GM21381 (cell line): Measurements from ENCODE around the gene PCDHB6.
"Not testable (repeated sequence)": the region's sequence is repeated elsewhere in the genome, so short reads cannot be mapped to it uniquely, and the experiment has no call there.

Source experiments
- ATAC-seq: cut with Tn5 transposase; IDR thresholded peaks from one replicate; pipeline ENCODE4 v1.9.1; 2021; ENCODE audit warnings: mild to moderate bottlenecking, moderate library complexity; ENCODE audit not compliant: unreplicated experiment

PCDHB6 gene

GRCh38 chr5:141149812-141150211 is at the start of gene PCDHB6:
PCDHB6 (plus strand) TSS chr5:141150057; CDS start chr5:141150258, 201 bp downstream.
- no peak for ATAC-seq

- no peak for ATAC-seq
Observed at GRCh38 chr5:141100243-141100805, 49.5 kb upstream of the PCDHB6 start, which contains the start of gene PCDHB3. PCDHB3 (plus strand) TSS chr5:141100473; CDS start chr5:141100650, 177 bp downstream.

DNA sequence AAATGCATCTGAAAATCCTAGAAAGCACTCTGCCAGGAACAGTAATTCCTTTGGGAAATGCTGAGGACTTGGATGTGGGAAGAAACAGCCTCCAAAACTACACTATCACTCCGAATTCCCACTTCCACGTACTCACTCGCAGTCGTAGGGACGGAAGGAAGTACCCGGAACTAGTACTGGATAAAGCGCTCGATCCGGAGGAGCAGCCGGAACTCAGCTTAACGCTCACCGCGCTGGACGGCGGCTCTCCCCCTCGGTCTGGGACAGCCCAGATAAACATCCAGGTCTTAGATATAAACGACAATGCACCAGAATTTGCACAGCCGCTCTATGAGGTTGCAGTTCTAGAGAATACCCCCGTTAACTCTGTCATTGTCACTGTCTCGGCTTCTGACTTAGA is 48.8 kb upstream of the PCDHB6 start:
- no peak for ATAC-seq

DNA sequence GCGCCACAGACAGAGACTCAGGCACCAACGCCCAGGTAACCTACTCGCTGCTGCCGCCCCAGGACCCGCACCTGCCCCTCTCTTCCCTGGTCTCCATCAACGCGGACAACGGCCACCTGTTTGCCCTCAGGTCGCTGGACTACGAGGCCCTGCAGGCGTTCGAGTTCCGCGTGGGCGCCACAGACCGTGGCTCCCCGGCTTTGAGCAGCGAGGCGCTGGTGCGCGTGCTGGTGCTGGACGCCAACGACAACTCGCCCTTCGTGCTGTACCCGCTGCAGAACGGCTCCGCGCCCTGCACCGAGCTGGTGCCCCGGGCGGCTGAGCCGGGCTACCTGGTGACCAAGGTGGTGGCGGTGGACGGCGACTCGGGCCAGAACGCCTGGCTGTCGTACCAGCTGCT is 47.8 kb upstream of the PCDHB6 start:
- ATAC-seq = not testable (repeated sequence)

- ATAC-seq = not testable (repeated sequence)
Observed at GRCh38 chr5:141102471-141102870, 47.4 kb upstream of the PCDHB6 start.

GRCh38 chr5:141105350-141105749 is 44.5 kb upstream of the PCDHB6 start:
- ATAC-seq = no peak

DNA sequence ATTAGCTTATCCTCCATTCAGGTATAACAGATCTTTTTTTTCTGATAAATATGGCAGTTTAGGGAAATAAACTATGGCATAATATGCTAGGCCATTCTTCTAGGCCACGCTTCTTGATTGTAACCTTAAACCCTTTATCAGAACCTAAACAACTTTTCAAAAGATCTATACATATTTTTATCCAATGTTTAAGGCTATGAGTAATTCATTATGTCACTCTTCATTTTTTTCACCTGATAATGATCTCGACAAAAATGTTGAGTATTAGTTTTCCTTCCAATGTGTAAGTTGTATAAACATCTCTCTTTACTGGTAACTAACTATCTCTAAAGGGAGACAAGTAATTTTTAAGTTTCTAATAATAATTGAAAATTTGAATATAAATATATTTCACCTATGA is 30.6 kb upstream of the PCDHB6 start:
- ATAC-seq = no peak

- no peak for ATAC-seq
Observed at GRCh38 chr5:141121563-141121962, 28.3 kb upstream of the PCDHB6 start, which contains the start of gene PCDHB4. PCDHB4 (plus strand) TSS chr5:141121818; CDS start chr5:141121999, 181 bp downstream.

DNA sequence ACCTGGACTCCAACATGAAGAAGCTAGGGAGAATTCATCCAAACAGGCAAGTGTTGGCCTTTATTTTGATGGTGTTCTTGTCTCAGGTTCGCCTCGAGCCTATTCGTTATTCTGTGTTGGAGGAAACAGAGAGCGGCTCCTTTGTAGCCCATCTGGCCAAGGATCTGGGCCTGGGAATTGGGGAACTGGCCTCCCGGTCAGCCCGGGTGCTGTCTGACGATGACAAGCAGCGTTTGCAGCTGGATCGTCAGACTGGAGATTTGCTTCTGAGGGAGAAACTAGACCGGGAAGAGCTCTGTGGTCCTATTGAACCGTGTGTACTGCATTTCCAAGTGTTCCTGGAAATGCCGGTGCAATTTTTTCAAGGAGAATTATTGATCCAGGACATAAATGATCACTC is 27.9 kb upstream of the PCDHB6 start:
- ATAC-seq = no peak

GRCh38 chr5:141123396-141124135 is 26.3 kb upstream of the PCDHB6 start:
- ATAC-seq = not testable (repeated sequence)

GRCh38 chr5:141127305-141127704 is 22.6 kb upstream of the PCDHB6 start:
- ATAC-seq = no peak

DNA sequence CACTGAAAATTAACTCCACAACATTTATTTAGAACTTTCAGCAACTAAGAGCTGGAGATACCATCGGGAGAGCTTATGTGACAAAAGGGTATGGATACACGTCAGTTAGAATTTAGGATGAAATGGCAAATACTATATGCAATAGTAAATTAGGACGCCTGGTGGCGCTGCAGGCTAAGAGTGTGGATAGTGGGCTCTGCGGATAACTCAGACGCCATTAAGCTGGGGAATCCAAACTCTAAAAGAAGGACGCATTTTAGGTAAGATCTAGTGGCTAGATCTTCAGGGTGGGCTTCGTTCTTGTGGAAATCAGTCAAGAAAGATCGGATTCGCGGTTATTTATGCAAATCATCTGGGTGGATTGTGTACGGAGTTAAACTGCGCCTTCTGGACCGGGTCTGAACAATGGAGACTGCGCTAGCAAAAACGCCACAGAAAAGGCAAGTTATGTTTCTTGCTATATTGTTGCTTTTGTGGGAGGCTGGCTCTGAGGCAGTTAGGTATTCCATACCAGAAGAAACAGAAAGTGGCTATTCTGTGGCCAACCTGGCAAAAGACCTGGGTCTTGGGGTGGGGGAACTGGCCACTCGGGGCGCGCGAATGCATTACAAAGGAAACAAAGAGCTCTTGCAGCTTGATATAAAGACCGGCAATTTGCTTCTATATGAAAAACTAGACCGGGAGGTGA is 14.7 kb upstream of the PCDHB6 start, which contains the start of gene PCDHB5:
PCDHB5 (plus strand) TSS at position 177 of the 688 bp plus-strand sequence; CDS start at position 406, 229 bp downstream.
- no peak for ATAC-seq

DNA sequence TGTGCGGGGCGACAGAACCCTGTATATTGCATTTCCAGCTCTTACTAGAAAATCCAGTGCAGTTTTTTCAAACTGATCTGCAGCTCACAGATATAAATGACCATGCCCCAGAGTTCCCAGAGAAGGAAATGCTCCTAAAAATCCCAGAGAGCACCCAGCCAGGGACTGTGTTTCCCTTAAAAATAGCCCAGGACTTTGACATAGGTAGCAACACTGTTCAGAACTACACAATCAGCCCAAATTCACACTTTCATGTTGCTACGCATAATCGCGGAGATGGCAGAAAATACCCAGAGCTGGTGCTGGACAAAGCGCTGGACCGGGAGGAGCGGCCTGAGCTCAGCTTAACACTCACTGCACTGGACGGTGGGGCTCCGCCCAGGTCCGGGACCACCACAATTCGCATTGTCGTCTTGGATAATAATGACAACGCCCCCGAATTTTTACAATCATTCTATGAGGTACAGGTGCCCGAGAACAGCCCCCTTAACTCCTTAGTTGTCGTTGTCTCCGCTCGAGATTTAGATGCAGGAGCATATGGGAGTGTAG is 14.1 kb upstream of the PCDHB6 start:
- ATAC-seq = no peak

DNA sequence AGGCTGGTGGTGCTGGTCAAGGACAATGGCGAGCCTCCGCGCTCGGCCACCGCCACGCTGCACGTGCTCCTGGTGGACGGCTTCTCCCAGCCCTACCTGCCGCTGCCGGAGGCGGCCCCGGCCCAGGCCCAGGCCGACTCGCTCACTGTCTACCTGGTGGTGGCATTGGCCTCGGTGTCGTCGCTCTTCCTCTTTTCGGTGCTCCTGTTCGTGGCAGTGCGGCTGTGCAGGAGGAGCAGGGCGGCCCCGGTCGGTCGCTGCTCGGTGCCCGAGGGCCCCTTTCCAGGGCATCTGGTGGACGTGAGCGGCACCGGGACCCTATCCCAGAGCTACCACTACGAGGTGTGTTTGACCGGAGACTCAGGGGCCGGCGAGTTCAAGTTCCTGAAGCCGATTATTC is 12.5 kb upstream of the PCDHB6 start:
- not testable (repeated sequence) for ATAC-seq

DNA sequence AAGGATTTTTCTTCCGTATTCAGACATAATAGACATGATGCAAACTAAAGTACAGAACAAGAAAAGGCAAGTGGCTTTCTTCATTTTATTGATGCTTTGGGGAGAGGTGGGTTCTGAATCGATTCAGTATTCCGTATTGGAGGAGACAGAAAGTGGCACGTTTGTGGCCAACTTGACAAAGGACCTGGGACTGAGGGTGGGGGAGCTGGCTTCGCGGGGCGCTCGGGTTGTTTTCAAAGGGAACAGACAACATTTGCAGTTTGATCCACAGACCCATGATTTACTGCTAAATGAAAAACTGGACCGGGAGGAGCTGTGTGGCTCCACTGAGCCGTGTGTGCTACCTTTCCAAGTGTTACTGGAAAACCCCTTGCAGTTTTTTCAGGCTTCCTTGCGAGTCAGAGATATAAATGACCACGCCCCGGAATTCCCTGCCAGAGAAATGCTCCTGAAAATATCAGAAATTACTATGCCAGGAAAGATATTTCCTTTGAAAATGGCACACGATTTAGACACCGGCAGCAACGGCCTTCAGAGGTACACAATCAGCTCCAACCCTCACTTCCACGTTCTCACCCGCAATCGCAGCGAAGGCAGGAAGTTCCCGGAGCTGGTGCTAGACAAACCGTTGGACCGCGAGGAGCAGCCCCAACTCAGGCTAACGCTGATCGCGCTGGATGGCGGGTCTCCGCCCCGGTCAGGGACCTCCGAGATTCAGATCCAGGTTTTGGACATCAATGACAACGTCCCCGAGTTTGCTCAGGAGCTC is 551 bp downstream of the PCDHB6 start:
- ATAC-seq = no peak

- ATAC-seq = no peak
Observed at GRCh38 chr5:141150993-141151325, 1.1 kb downstream of the PCDHB6 start.

GRCh38 chr5:141151632-141152031 is 1.8 kb downstream of the PCDHB6 start:
- not testable (repeated sequence) for ATAC-seq

GRCh38 chr5:141152096-141152495 is 2.2 kb downstream of the PCDHB6 start:
- ATAC-seq = not testable (repeated sequence)

DNA sequence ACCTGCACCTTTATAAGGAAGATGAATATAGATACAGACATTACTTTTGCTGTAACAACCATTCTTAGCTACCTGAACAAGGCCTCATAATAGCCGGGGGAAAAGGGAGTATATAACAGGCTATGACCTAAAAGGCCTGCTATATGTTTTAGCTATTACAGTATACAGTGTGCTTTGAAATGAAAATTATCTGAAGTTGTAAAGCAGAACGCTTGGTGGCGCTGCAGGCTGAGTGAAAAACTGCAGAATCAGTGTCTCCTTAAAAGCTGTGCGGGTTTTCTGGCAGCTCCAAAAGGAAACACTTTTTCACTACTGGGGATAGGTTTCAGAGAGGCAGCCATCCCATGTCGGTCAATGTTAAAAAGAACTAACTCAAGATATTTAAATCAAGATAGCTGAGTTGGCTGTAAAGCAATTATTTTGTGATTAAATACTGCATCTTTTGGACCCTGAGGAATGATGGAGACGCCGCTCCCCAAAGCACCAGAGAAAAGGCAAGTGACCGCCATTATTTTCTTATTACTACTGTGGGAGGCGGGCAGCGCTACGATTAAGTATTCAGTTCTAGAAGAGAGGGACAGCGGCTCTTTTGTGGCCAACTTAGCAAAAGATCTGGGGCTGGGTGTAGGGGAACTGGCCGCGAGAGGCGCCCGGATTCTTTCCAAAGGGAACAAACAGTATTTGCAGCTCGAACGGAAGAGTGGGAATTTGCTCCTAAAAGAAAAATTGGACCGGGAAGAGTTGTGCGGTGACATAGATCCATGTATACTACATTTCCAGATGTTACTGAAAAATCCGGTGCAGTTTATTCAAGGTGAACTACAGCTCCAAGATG is 5.9 kb downstream of the PCDHB6 start:
- no peak for ATAC-seq

- ATAC-seq = not testable (repeated sequence)
Observed at GRCh38 chr5:141157356-141157755, 7.5 kb downstream of the PCDHB6 start.
